ENCODE measurements around the gene CIAO2B.

DNA sequence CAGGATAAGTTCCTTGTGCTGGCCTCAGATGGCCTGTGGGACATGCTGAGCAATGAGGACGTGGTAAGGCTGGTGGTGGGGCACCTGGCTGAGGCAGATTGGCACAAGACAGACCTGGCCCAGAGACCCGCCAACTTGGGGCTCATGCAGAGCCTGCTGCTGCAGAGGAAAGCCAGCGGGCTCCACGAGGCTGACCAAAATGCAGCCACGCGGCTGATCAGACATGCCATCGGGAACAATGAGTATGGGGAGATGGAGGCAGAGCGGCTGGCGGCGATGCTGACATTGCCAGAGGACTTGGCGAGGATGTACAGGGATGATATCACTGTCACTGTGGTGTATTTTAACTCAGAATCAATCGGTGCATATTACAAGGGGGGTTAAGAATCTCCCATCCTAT is 48.7 kb downstream of the CIAO2B start:
- TF ChIP-seq GATA2 (IDR thresholded peaks at IDR 0.05; ENCODE audit: low read depth, low read length) (no peak), GATA3 (IDR thresholded peaks at IDR 0.05; ENCODE audit: low read depth, low read length) (no peak)
